B cell (primary cell): ENCODE results near the gene KRAS. TPM values are rescaled to one million over a fixed set of nuclear protein-coding genes. Genes with fewer than 3 reads are reported as not detected.

Experiments used
- ATAC-seq: fragments of 200-7000 bp; cut with Tn5 transposase; one replicate; pipeline ENCODE4 v1.10.0; 2021; ENCODE audit warnings: low read depth, mild to moderate bottlenecking, moderate number of reproducible peaks, moderate library complexity
- CTCF ChIA-PET: fragments of 350-600 bp; sonication (Branson Sonifier 250); formaldehyde crosslinking; loops from one replicate; lab custom pipeline; 2021; ENCODE audit warnings: antibody characterized with exemption, inconsistent platforms; lab: Charles Lee
- POLR2A ChIA-PET: fragments of 350-600 bp; sonication (Branson Sonifier 250); formaldehyde crosslinking; loops from one replicate; lab custom pipeline; 2021; ENCODE audit warnings: antibody characterized with exemption; lab: Charles Lee
- DNase-seq: peaks from one replicate; pipeline ENCODE4 v3.0.0; 2013
- H2AFZ ChIP-seq: 2 replicates; pipeline ENCODE4 v1.6.1; 2012; ENCODE audit warnings: mild to moderate bottlenecking, low read depth, low read length; ENCODE audit not compliant: insufficient read depth, poor library complexity, severe bottlenecking
- H3K27ac ChIP-seq, 2 donors: 1 replicate in 1 of 2; 2 replicates in 1 of 2; pipeline ENCODE4 v1.5.1; 2012 to 2013; ENCODE audit warnings: low read length in 2 of 2, mild to moderate bottlenecking in 2 of 2, moderate library complexity in 1 of 2
- H3K27me3 ChIP-seq, 4 experiments: fragments of 200-600 bp in 1 of 4; sonication (generic) in 1 of 4; replicated peaks in 1 of 4; 1 replicate in 2 of 4; 2 replicates in 2 of 4; pipeline versions ENCODE4 v1.6.1 to v1.7.0; 2013 to 2016; ENCODE audit warnings: low read length in 3 of 4, mild to moderate bottlenecking in 2 of 4, mixed read lengths in 1 of 4, moderate library complexity in 1 of 4; ENCODE audit not compliant: insufficient read depth in 4 of 4, control insufficient read depth in 3 of 4; ENCODE audit errors: control extremely low read depth in 1 of 4
- H3K36me3 ChIP-seq, 2 experiments: replicated peaks in 1 of 2; 1 replicate in 1 of 2; 2 replicates in 1 of 2; pipeline versions ENCODE4 v1.6.1 to v1.7.1; 2013; ENCODE audit warnings: low read length in 1 of 2; ENCODE audit not compliant: insufficient read depth in 2 of 2, control insufficient read depth in 1 of 2; ENCODE audit errors: control extremely low read depth in 1 of 2, extremely low read depth in 1 of 2
- H3K4me1 ChIP-seq, 2 donors: fragments of 200-600 bp in 1 of 2; sonication (generic) in 1 of 2; 1 replicate in 1 of 2; 2 replicates in 1 of 2; pipeline versions ENCODE4 v1.5.1 to v1.6.1; 2013 to 2017; ENCODE audit warnings: low read length in 2 of 2; ENCODE audit not compliant: control insufficient read depth in 2 of 2, insufficient read depth in 2 of 2
- H3K4me2 ChIP-seq: replicated peaks from 2 replicates; pipeline ENCODE3; 2012; ENCODE audit warnings: mild to moderate bottlenecking, low read depth, low read length; ENCODE audit not compliant: poor library complexity, severe bottlenecking
- H3K4me3 ChIP-seq, 5 experiments: fragments of 200-600 bp in 1 of 5; sonication (generic) in 1 of 5; 1 replicate in 3 of 5; 2 replicates in 2 of 5; pipeline versions ENCODE4 v1.5.1 to v1.7.0; 2011 to 2016; ENCODE audit warnings: low read length in 4 of 5, mild to moderate bottlenecking in 4 of 5, low read depth in 2 of 5, control low read depth in 1 of 5, moderate library complexity in 1 of 5; ENCODE audit not compliant: insufficient read depth in 1 of 5; ENCODE audit errors: control extremely low read depth in 1 of 5, extremely low read depth in 1 of 5
- H3K79me2 ChIP-seq: fragments of 200-600 bp; sonication (generic); one replicate; pipeline ENCODE4 v1.6.0; 2016; ENCODE audit warnings: low read length; ENCODE audit not compliant: control insufficient read depth, insufficient read depth
- H3K9ac ChIP-seq: fragments of 200-600 bp; sonication (generic); 2 replicates; pipeline ENCODE4 v1.6.1; 2017; ENCODE audit warnings: mild to moderate bottlenecking, low read length, moderate library complexity
- H3K9me3 ChIP-seq, 3 donors: one replicate each; pipeline versions ENCODE4 v1.6.1 to v1.7.1; 2013; ENCODE audit warnings: low read length in 2 of 3; ENCODE audit not compliant: control insufficient read depth in 2 of 3, insufficient read depth in 1 of 3; ENCODE audit errors: control extremely low read depth in 1 of 3
- H4K20me1 ChIP-seq: 2 replicates; pipeline ENCODE4 v1.6.0; 2012; ENCODE audit warnings: mild to moderate bottlenecking, low read length; ENCODE audit not compliant: insufficient read depth, control insufficient read depth, poor library complexity, severe bottlenecking
- H3K27ac Mint-ChIP-seq: one replicate; pipeline ENCODE4 v1.8.0; 2021; ENCODE audit warnings: mixed read lengths
- H3K27me3 Mint-ChIP-seq: one replicate; pipeline ENCODE4 v1.8.0; 2021; ENCODE audit warnings: mixed read lengths
- H3K4me1 Mint-ChIP-seq: one replicate; pipeline ENCODE4 v1.8.0; 2021; ENCODE audit warnings: mixed read lengths
- H3K4me3 Mint-ChIP-seq: one replicate; pipeline ENCODE4 v1.8.0; 2021; ENCODE audit warnings: mixed read lengths
- H3K9me3 Mint-ChIP-seq: one replicate; pipeline ENCODE4 v1.8.0; 2022; ENCODE audit warnings: mixed read lengths; ENCODE audit not compliant: insufficient read depth
- EZH2 ChIP-seq: IDR thresholded peaks from 2 replicates; pipeline ENCODE4 v1.6.1; 2012; ENCODE audit warnings: borderline replicate concordance, low read depth, mild to moderate bottlenecking, moderate library complexity, low read length; ENCODE audit not compliant: insufficient read depth, poor library complexity, severe bottlenecking
- WGBS: methylation state at CpG from one replicate; pipeline ENCODE4 v1.1.5; 2013; ENCODE audit warnings: missing lambda C conversion rate; ENCODE audit not compliant: insufficient coverage; 5-methylcytosine and 5-hydroxymethylcytosine counted together
- intact Hi-C: fragments of 100-400 bp; cut with micrococcal nuclease; formaldehyde crosslinking; loops from one replicate; pipeline ENCODE4 v1.10.0; 2022
- polyA plus RNA-seq: library from polyadenylated mRNA; depleted of rRNA; stranded (reverse); fragments of >200 nt; gene quantifications from 2 replicates; pipeline ENCODE4 v1.2.3, GENCODE V29; 2012
- total RNA-seq, 2 donors: library from RNA; stranded (reverse); fragments of 120-200 nt in 1 of 2; gene quantifications; 1 replicate in 1 of 2; 2 replicates in 1 of 2; pipeline versions ENCODE4 v1.2.3 to v1.2.4, GENCODE V29; 2013 to 2022
- TF ChIP-seq, protein P1 (sequence below): fragments of 200-600 bp; IDR thresholded peaks from one replicate; pipeline ENCODE4 v1.8.0; 2022; ENCODE audit warnings: antibody characterized with exemption, mild to moderate bottlenecking

The KRAS gene
- total and polyA plus RNA-seq, 2 donors (not counting 1 experiment from before 2014, with no cell fraction given) = 7.2 to 41.8 TPM

- intact Hi-C loops = no loop called here
Measured at GRCh38 chr12:25184132-25184531, 66.6 kb downstream of the KRAS start.

GRCh38 chr12:25182765-25183164, 68.0 kb downstream of the KRAS start:
- ATAC-seq (no peak), DNase-seq (no peak)
- Mint-ChIP-seq H3K4me3 (no peak overlapping the region), H3K27me3 (no peaks in the 10 kb centered on the region), H3K4me1 (peaks cover 8% of the 10 kb centered on the region), H3K9me3 (no peaks in the 10 kb centered on the region), H3K27ac (no peak overlapping the region)
- H3K9me3 ChIP-seq = peaks cover 0 to 3% (median 2%) of the 10 kb centered on the region in 3 donors
- H2AFZ ChIP-seq = no peak overlapping the region
- 100% methylated on average over 2 of the region's 3 CpGs for WGBS
- intact Hi-C loops = no loop called here
- H3K9ac ChIP-seq = no peak overlapping the region
- no peaks in the 10 kb centered on the region for H4K20me1 ChIP-seq
- POLR2A ChIA-PET = no interaction called here
- H3K4me2 ChIP-seq = no peak overlapping the region
- H3K27ac ChIP-seq = no peak overlapping the region
- H3K79me2 ChIP-seq = no peaks in the 10 kb centered on the region
- H3K4me1 ChIP-seq = peaks cover 0 to 3% of the 10 kb centered on the region in 2 donors
- H3K27me3 ChIP-seq = no peaks in the 10 kb centered on the region
- no peaks in the 10 kb centered on the region for H3K36me3 ChIP-seq
- TF ChIP-seq EZH2 = no peak
- TF ChIP-seq, protein P1, sequence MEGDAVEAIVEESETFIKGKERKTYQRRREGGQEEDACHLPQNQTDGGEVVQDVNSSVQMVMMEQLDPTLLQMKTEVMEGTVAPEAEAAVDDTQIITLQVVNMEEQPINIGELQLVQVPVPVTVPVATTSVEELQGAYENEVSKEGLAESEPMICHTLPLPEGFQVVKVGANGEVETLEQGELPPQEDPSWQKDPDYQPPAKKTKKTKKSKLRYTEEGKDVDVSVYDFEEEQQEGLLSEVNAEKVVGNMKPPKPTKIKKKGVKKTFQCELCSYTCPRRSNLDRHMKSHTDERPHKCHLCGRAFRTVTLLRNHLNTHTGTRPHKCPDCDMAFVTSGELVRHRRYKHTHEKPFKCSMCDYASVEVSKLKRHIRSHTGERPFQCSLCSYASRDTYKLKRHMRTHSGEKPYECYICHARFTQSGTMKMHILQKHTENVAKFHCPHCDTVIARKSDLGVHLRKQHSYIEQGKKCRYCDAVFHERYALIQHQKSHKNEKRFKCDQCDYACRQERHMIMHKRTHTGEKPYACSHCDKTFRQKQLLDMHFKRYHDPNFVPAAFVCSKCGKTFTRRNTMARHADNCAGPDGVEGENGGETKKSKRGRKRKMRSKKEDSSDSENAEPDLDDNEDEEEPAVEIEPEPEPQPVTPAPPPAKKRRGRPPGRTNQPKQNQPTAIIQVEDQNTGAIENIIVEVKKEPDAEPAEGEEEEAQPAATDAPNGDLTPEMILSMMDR = no peak
- CTCF ChIA-PET = no interaction called here
- H3K4me3 ChIP-seq = no peak overlapping the region

More at GRCh38 chr12:25184132-25184531, 66.6 kb downstream of the KRAS start:
- H3K9me3 Mint-ChIP-seq = no peaks in the 10 kb centered on the region
- ChIA-PET POLR2A (no interaction called here), CTCF (interaction anchor here (0.7 kb wide), 1 partner anchor 110 kb away, joined by 3 read pairs; no protein-coding TSS in a partner anchor)
- Histone ChIP-seq H3K9ac (no peak overlapping the region), H3K4me1 (peaks cover 0 to 3% of the 10 kb centered on the region in 2 donors), H3K4me3 (no peak overlapping the region), H3K9me3 (peaks cover 0 to 3% (median 2%) of the 10 kb centered on the region in 3 donors), H3K27me3 (no peaks in the 10 kb centered on the region), H3K79me2 (no peaks in the 10 kb centered on the region), H2AFZ (no peak overlapping the region), H3K36me3 (no peaks in the 10 kb centered on the region), H3K4me2 (no peak overlapping the region), H4K20me1 (no peaks in the 10 kb centered on the region), H3K27ac (no peak overlapping the region)
- no peak for TF ChIP-seq EZH2
- TF ChIP-seq, protein P1 = no peak
- no CpG with 5 or more reads among the region's 2 CpGs for WGBS
- DNase-seq (no peak), ATAC-seq (no peak)
- H3K4me3 Mint-ChIP-seq = no peak overlapping the region
- H3K27me3 Mint-ChIP-seq = no peaks in the 10 kb centered on the region
- H3K4me1 Mint-ChIP-seq = peaks cover 8% of the 10 kb centered on the region
- no peak overlapping the region for H3K27ac Mint-ChIP-seq
